Testis (tissue), 3 donors: ENCODE measurements around the gene ADAM23. TPM values are rescaled to one million over a fixed set of nuclear protein-coding genes. Genes with fewer than 3 reads are reported as not detected.

Source experiments
- DNase-seq: peaks from one replicate; pipeline ENCODE4 v3.0.0-alpha.2; 2019
- H3K27ac ChIP-seq, 2 donors: fragments of 200-600 bp; sonication (generic); one replicate each; pipeline ENCODE4 v1.5.1; 2019
- H3K27me3 ChIP-seq: fragments of 200-600 bp; sonication (generic); one replicate; pipeline ENCODE4 v1.5.1; 2019
- H3K36me3 ChIP-seq: fragments of 200-600 bp; sonication (generic); one replicate; pipeline ENCODE4 v1.5.1; 2017; ENCODE audit warnings: low read depth; ENCODE audit errors: missing control alignments
- H3K4me1 ChIP-seq: fragments of 200-600 bp; sonication (generic); one replicate; pipeline ENCODE4 v1.5.1; 2019
- H3K4me3 ChIP-seq, 2 donors: fragments of 200-600 bp; sonication (generic); one replicate each; pipeline ENCODE4 v1.5.1; 2017 to 2019
- H3K9me3 ChIP-seq: fragments of 200-600 bp; sonication (generic); one replicate; pipeline ENCODE4 v1.5.1; 2017
- CTCF ChIP-seq, 3 experiments: fragments of 450-650 bp in 2 of 3; fragments of 200-600 bp in 1 of 3; sonication (generic) in 1 of 3; IDR thresholded peaks; one replicate each; pipeline ENCODE4 v1.5.1; 2016 to 2019; ENCODE audit warnings: antibody characterized with exemption in 3 of 3, mild to moderate bottlenecking in 2 of 3, moderate library complexity in 1 of 3
- POLR2A ChIP-seq: fragments of 450-650 bp; IDR thresholded peaks from one replicate; pipeline ENCODE4 v1.6.1; 2017; ENCODE audit warnings: antibody characterized with exemption, mild to moderate bottlenecking, moderate library complexity
- WGBS, 2 donors: methylation state at CpG; one replicate each; pipeline ENCODE4 v1.1.5; 2018; 5-methylcytosine and 5-hydroxymethylcytosine counted together
- intact Hi-C: fragments of 100-400 bp; cut with DNase I; formaldehyde crosslinking; loops from one replicate; pipeline ENCODE4 v1.15.1; 2023; ENCODE audit warnings: low total_unique reads
- polyA plus RNA-seq: library from polyadenylated mRNA; stranded (reverse); fragments of 350-450 nt; fragmentation: Illumina TruSeq; extraction: RNeasy Lipid Tissue Mini Kit (QIAGEN cat#74804); gene quantifications from one replicate; pipeline ENCODE4 v1.2.3, GENCODE V29; 2014; ENCODE audit warnings: low read depth, low replicate concordance; ENCODE audit not compliant: insufficient read depth
- total RNA-seq, 2 donors: library from RNA; depleted of rRNA; stranded (reverse); fragments of >200 nt; gene quantifications; one replicate each; pipeline ENCODE4 v1.2.3, GENCODE V29; 2016

Gene ADAM23
- total and polyA plus RNA-seq, 3 donors from 2014 or later = 14.5 to 24.2 (median 19.5) TPM

- TF ChIP-seq POLR2A (no peak), CTCF (IDR thresholded peaks at IDR 0.05) (no peak)
- H3K4me3 ChIP-seq = no peak overlapping the region
- DNase-seq = peak; percentile 64
- no peak overlapping the region for H3K27ac ChIP-seq
- peaks cover 7% of the 10 kb centered on the region for H3K4me1 ChIP-seq
- intact Hi-C loops = no loop called here
- WGBS, 2 donors = 63 to 68% methylated on average over 2 of the region's 2 CpGs
- no peaks in the 10 kb centered on the region for H3K36me3 ChIP-seq
- no peaks in the 10 kb centered on the region for H3K9me3 ChIP-seq
- no peaks in the 10 kb centered on the region for H3K27me3 ChIP-seq
Observed at GRCh38 chr2:206423147-206423546, 20.2 kb upstream of the ADAM23 start.

DNA sequence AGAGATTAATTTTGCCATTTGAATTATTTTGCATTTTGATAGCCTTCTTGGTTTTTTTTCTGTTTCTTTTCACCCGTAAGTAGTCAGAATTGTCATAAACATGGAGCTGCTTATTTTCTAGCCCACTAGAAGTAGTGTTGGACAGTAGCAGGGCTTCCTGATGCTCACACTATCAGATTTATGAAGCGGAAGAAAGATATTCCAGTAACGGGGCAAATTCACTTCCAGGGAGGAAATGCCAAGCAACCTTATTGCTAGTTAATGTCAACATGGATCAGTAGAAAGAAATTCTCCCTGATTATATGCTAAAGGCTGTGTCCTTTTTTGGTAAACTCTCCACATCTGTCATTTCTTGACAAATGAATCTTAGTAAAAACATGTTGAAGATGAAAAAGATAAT lies 19.2 kb upstream of the ADAM23 start:
- intact Hi-C loops = no loop called here
- Histone ChIP-seq H3K27ac (no peak overlapping the region), H3K4me1 (peaks cover 7% of the 10 kb centered on the region), H3K4me3 (no peak overlapping the region), H3K9me3 (no peaks in the 10 kb centered on the region), H3K27me3 (no peaks in the 10 kb centered on the region), H3K36me3 (no peaks in the 10 kb centered on the region)
- TF ChIP-seq POLR2A = no peak
- no peak for TF ChIP-seq CTCF (IDR thresholded peaks at IDR 0.05)
- whole genome bisulfite sequencing, 2 donors = 61 to 65% methylated on average over 3 of the region's 3 CpGs
- no peak for DNase-seq

DNA sequence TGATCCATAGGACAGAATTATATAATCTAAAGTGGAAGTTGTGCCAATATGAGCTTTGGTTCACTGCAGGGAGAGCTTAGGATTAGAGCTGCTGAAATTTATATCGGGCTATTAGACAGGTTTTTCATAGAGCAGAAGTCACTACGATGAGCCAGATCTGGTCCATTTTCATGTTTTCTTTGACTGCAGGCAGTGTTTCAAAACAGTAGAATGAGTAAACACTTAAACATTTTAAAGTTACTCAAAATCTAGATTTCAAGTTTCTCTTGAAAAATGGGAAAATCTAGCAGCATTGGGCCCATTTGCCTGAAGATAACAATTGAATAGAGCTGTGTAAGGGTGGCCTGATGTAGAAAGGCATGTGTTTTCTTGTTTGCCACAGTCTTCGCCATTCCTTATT lies 14.5 kb upstream of the ADAM23 start:
- TF ChIP-seq CTCF (IDR thresholded peaks at IDR 0.05) (no peak), POLR2A (no peak)
- no peaks in the 10 kb centered on the region for H3K9me3 ChIP-seq

GRCh38 chr2:206430452-206430851 lies 12.9 kb upstream of the ADAM23 start:
- no peaks in the 10 kb centered on the region for H3K36me3 ChIP-seq
- TF ChIP-seq CTCF (IDR thresholded peaks at IDR 0.05) (no peak), POLR2A (no peak)
- no peaks in the 10 kb centered on the region for H3K4me1 ChIP-seq
- no peaks in the 10 kb centered on the region for H3K27me3 ChIP-seq
- no peak for DNase-seq
- H3K9me3 ChIP-seq = no peaks in the 10 kb centered on the region
- H3K4me3 ChIP-seq = no peak overlapping the region
- 89 to 96% methylated on average over 2 of the region's 2 CpGs for WGBS, 2 donors
- H3K27ac ChIP-seq = no peak overlapping the region
- intact Hi-C loops = no loop called here

More for the DNA sequence above, 14.5 kb upstream of the ADAM23 start:
- H3K27ac ChIP-seq = no peak overlapping the region
- no peaks in the 10 kb centered on the region for H3K36me3 ChIP-seq
- WGBS, 2 donors = 92 to 97% methylated on average over 3 of the region's 3 CpGs
- no peak for DNase-seq
- H3K4me1 ChIP-seq = no peaks in the 10 kb centered on the region
- intact Hi-C loops = no loop called here
- H3K27me3 ChIP-seq = no peaks in the 10 kb centered on the region
- H3K4me3 ChIP-seq = no peak overlapping the region

DNA sequence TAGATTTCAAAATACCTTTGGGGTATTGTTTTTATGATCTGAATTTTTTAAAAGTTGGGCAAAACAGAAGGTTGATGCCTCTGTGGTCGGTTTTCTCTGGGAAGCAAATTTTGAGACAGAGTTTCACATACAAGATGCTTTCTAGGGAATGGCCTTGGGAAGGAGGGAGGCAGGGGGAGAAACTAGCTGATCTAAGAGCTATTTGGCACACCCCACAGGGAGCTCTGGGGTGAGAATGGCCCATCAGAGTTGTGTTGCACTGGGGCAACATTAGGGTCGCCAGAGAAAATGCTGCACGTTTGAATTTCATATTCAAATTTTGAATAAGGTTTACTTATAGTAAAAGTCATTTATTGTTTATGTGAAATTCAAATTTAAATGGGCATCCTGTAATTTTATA lies 11.9 kb upstream of the ADAM23 start:
- 71 to 74% methylated on average over 3 of the region's 3 CpGs for WGBS, 2 donors
- Histone ChIP-seq H3K4me1 (no peaks in the 10 kb centered on the region), H3K4me3 (no peak overlapping the region), H3K9me3 (no peaks in the 10 kb centered on the region), H3K27ac (no peak overlapping the region), H3K27me3 (no peaks in the 10 kb centered on the region), H3K36me3 (no peaks in the 10 kb centered on the region)
- TF ChIP-seq POLR2A = no peak
- TF ChIP-seq CTCF (IDR thresholded peaks at IDR 0.05) = no peak
- no peak for DNase-seq
- intact Hi-C loops = no loop called here
